ENCODE measurements around the gene SUPT20HL2.
"Not testable (repeated sequence)": the region's sequence is repeated elsewhere in the genome, so short reads cannot be mapped to it uniquely, and the experiment has no call there.

The SUPT20HL2 gene

DNA sequence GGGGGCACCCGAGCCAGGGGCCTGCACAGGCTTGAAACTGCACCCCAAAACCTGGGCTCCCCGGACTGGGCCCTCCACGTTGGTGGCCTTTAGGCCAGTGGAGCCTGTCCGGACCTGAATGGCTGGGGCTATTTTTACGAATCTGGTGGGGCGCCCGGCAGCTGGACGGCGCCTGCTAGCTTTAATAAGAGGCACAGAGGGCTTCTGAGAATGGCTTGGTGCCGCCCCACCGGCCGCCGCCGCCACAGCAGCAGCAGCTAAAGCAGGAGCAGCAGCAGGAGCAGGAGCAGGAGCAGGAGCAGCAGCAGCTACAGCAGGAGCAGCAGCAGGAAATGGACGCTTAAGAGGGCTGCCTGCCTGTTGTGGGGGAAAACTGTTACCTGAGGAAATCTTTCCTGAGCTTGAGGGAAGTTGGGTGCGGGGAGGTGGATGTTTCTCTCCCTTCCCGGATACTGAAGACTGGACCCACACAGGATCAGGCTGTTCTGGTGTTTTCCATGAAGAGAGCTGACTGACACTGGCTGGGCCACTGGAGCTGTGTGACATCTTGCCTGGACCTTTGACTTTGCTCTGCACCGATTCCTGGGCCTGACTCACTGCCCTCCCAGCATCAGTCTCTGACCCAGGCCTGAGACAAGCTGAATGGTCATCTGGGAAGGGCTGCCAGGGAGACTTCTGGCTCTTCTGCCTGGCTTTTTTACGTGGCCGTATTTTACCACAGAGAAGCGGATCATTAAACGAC is 2.2 kb downstream of the SUPT20HL2 start:
- not testable (repeated sequence) for H3K4me3 ChIP-seq (ENCODE audit: low read length); DNase-seq (ENCODE audit: low read depth, low spot score)

DNA sequence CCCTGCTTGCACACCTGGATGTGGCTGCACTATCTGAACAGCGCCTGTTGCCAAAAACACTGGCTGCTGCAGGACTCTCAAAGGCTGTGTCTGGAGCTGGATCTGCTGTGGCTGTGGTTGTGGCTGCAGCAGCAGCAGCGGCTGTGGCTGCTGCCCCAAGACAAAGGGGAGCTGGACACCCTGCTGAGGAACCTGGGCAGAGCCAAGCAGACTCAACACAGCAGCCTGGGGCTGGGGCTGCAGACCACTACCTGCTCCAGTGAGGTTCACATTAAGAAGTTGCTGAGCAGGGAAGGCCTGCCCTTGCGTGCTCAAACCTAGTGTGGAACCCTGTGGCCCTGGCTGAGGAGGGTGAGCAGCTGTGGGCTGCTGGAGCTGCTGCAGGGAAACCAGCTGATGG is 3.0 kb downstream of the SUPT20HL2 start:
- H3K4me3 ChIP-seq (ENCODE audit: low read length); DNase-seq (ENCODE audit: low read depth, low spot score): not testable (repeated sequence)

DNA sequence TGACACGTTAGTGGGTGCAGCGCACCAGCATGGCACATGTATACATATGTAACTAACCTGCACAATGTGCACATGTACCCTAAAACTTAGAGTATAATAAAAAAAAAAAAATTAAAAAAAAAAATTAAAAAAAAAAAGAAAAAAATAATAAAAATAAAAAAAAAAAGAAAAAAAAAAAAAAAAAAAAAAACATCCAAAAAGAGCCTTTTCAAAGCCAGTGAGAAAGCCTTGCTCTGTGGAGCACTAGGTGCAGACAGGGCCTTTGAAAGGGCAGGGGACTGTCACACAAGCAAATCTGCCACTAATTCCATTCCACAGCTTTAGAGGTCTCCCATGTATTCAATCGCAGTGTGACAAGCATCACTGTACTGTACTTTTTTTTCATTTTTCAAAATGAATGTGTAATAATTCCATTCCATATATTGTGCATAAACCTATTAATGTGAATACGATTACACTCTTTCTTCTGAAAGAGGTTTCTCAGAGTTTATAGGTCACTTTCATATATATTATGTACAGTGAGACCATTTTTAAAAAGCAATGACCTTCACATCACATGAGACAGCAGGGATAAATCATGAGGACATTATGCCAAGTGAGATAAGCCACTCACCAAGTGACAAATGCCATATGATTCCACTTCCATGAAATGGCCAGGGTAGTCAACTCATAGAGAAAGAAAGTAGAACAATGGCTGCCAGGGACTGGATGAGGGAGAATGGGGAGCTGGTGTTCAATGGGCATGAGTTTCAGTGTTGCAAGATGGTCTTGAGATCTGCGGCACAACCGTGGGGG is 4.1 kb downstream of the SUPT20HL2 start:
- H3K4me3 ChIP-seq (ENCODE audit: low read length); DNase-seq (ENCODE audit: low read depth, low spot score): not testable (repeated sequence)

DNA sequence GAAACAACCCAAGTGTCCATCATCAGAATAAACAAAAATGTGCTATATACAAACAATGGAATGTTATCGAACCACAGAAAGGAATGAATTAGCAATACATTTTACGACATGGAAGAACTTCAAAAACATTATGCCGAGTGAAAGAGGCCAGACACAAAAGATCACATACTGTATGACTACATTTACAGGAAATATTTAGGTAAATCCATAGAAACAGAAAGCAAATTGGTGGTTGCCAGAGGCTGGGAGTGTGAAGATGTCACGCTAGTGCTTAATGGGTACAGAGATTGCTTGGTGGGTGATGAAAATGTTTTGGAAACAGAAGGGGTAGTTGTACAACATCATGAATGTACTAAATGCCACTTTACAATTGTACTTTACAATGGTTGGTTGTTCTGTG is 5.1 kb downstream of the SUPT20HL2 start:
- not testable (repeated sequence) for DNase-seq (ENCODE audit: low read depth, low spot score); H3K4me3 ChIP-seq (ENCODE audit: low read length)

DNA sequence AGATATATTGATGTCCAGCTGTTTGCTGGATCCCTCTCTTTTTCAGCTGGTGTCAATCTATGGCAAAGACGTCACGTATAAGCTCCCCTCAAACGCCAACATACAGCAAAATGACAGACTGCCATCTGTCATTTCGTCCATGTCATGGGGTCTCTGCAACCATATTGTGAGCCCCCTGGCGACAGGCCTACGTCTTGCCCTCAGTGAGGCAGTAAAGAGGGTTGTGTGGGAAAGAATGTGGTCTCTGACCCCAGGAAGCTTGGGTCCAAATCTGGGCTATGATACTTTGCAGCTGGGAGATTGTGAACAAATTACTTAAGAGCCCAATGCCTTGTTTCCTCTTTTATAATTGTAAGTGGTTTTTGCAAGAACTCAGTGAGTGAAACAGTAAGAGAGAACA is 7.4 kb downstream of the SUPT20HL2 start:
- H3K4me3 ChIP-seq (ENCODE audit: low read length): no peak overlapping the region
- DNase-seq (ENCODE audit: low read depth, low spot score): peak; percentile 11

DNA sequence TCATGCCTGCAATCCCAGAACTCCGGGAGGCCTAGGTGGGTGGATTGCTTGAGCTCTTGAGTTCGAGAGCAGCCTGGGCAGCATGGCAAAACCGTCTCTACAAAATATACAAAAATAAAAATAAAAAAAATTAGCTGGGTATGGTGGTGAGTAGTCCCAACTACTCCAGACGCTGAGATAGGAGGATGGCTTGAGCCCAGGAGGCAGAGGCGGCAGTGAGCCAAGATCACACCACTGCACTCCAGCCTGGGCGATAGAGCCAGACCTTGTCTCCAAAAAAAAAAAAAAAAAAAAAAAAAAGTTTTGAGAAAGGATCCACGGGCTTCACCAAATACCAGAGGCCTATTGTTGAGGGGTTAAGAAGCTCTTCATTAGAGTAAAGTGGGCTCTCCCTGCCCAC is 8.0 kb downstream of the SUPT20HL2 start:
- no peak overlapping the region for H3K4me3 ChIP-seq (ENCODE audit: low read length)
- no peak for DNase-seq (ENCODE audit: low read depth, low spot score)

DNA sequence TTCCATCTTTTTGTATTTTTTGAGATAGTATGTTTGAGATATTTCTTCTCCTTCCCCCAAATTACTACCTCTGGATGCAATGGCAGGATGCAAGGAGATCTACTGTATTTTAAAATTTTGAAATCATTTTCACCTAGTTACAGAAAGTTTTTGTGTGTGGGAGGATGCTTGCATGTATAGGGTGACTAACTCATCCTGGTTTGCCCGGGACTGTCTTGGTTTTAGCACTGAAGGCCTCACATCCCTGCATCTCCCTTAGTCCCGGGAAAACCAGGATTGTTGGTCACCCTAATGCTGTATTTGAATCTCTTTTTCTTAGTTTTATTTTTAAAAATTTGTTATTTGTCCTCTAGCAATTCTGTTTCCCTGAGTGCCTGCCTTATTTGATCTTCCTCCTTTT is 12.1 kb downstream of the SUPT20HL2 start:
- no peak overlapping the region for H3K4me3 ChIP-seq (ENCODE audit: low read length)
- no peak for DNase-seq (ENCODE audit: low read depth, low spot score)

DNA sequence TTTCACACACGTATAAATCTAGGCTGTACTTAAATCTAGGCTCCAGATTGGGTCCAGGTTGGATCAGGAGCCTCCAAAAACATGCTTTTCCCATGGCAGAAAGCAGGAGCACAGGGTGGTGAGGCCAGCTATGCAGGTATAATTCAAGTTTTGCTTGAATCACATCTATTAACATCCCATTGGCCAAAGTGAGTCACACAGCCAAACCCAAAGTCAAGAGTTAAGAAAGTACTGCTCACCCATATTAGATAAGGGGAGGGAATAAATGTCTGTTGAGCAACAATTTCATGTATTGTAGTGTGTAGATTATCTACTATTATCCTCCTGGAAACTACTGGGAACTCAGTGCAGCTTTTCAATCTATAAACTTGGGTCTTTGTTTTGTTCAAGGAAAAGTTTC is 12.8 kb downstream of the SUPT20HL2 start:
- H3K4me3 ChIP-seq (ENCODE audit: low read length): no peak overlapping the region
- DNase-seq (ENCODE audit: low read depth, low spot score): no peak

DNA sequence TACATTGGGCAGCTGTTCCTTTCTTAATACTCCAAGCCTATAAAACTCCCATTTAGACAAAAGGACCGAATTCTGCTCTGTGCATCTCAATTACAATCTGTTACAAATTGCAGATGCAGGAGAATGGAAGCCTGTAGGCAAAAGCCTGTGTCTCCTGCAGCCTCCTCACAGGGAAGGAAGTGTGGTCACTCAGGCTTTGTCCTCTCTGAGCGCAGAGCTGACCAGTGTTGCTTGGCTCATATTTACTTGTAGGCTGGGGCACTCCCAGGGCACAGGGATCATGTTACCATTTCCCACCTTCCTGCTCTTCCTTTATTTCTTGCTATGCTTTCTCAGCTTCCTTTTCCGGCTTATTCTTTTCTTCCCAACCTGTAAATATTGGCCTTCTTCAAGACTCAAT is 15.7 kb downstream of the SUPT20HL2 start:
- no peak for DNase-seq (ENCODE audit: low read depth, low spot score)
- H3K4me3 ChIP-seq (ENCODE audit: low read length): no peak overlapping the region

DNA sequence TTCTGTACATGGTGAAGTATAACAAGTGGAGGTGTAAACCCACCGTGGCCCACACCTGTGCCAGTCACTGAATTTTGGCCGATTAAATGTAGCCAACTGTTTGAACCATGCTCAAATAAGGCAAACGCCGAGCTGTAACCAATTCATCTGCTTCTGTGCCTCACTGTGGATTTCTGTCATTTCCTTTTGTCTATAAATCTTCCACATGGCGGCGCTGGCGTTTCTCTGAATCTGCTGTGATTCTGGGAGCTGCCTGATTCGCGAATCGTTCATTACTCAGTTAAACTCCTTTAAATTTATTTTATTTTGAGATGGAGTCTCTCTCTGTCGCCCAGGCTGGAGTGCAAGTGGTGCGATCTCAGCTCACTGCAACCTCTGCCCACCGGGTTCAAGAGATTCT is 19.2 kb downstream of the SUPT20HL2 start:
- H3K4me3 ChIP-seq (ENCODE audit: low read length): no peak overlapping the region
- no peak for DNase-seq (ENCODE audit: low read depth, low spot score)

DNA sequence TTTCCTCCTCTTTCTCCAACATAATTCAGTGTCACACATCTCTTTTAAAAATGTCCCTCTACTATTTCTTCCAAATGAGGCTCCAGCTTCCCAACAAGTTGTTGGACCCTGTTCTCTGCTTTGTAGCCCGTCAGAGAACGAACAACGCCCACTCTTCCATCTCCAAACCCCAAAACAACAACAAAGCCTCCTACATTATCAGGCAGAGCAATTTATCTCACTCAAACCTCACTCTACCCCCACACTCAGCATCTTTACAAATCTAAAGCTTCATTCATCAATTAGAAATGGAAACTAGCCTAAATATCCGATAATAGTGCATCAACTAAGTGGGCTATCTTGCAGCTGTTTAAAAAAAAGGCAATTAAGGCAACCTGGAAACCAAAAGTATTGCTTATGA is 20.5 kb downstream of the SUPT20HL2 start:
- H3K4me3 ChIP-seq (ENCODE audit: low read length): no peak overlapping the region
- DNase-seq (ENCODE audit: low read depth, low spot score): no peak

DNA sequence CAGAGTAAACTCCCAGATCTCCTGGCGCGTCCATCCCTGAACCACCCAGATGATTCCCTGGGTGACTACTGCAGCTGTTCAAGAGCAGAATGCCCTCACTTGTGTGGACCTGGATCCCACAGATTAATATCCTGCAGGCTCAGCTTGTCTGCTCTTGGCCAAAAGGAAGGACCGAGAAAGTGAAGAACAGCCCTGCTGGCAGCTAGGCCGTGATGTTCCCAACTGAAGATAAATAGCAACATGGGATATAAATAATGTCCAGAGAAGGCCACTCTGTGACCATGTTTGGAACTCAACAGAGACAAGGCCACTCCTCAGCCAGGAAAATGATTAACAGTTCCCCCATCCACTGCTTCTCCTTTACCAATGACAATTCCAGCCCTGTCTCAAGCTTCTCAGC is 21.5 kb downstream of the SUPT20HL2 start:
- no peak for DNase-seq (ENCODE audit: low read depth, low spot score)
- no peak overlapping the region for H3K4me3 ChIP-seq (ENCODE audit: low read length)

DNA sequence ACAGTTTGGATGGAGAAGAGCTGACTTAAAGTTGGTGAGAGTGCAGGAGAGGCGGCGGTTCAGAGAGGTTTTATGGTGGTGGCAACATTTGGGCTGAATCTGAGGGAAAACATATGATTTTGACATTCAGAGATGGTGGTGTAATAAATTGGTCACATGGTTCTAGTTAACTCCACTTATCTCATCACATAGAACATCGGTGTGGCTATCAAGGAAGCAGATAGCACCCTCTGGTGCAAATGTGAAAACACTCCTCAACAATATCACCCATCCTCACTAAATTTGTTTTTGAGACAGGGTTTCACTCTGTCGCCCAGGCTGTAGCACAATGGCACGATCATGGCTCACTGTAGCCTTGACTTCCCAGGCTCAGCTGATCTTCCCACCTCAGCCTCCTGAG is 28.8 kb downstream of the SUPT20HL2 start:
- DNase-seq (ENCODE audit: low read depth, low spot score): peak; percentile 48
- H3K4me3 ChIP-seq (ENCODE audit: low read length): no peak overlapping the region

DNA sequence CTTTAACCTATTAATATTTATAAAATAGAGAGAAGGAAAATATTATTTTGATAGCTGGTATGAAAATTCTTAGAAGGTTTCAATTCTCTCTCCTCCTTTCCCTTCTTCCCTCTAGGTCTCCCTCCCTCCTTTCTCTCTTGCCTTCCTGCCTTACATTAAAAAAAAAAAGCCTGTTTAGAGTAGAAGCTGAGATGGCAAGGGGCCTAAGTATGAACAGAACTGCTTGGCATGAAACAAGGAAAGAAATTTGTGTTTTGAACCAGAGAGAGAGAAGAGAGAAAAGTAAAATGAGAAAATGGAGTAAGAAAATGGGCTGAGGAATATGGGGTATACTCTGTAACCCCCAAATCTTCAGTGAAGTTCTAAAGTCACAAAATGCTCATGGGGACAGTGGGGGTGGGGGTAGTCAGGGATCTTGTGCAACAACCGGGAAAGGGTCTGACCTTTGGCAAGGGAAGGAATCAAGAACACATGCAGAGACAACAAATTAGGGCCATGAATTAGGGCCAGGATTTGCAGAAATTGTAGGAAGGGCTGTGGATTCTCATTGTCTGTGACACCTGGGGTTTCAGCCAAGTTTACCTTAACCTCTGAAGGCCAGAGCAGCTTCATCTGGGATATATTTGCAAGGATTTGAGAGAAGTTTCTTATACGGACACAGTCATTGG is 30.6 kb downstream of the SUPT20HL2 start:
- no peak for DNase-seq (ENCODE audit: low read depth, low spot score)
- no peak overlapping the region for H3K4me3 ChIP-seq (ENCODE audit: low read length)

DNA sequence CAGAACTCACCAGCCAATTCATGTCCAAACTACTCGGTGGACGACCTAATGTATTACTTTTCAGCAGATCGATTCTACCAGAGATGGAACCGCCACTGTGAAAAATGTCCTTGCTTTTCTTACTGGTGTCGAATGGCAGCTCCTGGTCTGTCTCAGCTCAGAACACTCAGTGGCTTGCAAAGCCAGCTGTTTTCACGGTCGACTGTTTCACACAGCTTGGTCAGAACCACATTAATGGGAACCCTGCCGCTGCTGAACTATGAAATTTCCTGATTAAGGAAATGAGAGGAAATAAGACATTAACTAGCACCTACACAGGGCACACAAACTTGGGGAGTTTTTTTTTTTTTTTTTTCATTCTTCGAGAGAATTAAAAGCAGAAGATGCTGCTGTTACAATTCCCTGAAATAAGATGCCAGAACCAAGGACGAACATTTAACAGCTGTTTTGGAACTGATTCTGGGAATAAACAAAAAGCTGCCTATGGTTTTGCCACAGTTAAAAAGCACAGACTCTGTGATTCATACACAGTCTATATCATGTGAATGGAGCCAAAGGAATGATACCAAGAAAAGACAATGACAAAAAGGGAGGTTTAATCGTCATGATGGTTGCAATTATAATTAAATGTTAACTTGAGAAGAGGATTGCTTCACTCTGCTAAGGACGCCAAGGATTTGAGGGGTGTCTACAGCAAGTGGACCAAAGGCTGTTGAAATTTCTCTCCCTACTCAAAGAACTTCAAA is 31.3 kb downstream of the SUPT20HL2 start:
- DNase-seq (ENCODE audit: low read depth, low spot score): peak; percentile 23
- no peak overlapping the region for H3K4me3 ChIP-seq (ENCODE audit: low read length)

DNA sequence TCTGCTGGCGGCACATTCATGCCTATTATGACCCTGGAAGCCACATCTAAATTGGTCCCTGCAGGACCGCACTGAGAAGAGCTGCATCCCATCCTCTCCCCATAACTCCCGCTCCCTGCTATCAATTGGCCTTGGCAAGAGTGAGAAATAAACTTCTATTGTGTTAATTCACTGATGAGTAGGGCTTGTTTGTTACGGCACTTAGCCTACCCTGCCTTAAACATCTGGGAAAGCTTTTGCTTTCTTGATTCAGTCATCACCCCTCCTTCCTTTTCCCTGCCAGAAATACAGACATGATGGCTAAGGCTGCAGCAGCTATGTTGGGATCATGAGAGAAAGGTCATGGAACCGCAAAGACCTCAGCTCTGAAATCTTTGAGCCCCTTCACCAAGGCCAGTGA is 36.5 kb downstream of the SUPT20HL2 start:
- H3K4me3 ChIP-seq (ENCODE audit: low read length): no peak overlapping the region
- DNase-seq (ENCODE audit: low read depth, low spot score): no peak

DNA sequence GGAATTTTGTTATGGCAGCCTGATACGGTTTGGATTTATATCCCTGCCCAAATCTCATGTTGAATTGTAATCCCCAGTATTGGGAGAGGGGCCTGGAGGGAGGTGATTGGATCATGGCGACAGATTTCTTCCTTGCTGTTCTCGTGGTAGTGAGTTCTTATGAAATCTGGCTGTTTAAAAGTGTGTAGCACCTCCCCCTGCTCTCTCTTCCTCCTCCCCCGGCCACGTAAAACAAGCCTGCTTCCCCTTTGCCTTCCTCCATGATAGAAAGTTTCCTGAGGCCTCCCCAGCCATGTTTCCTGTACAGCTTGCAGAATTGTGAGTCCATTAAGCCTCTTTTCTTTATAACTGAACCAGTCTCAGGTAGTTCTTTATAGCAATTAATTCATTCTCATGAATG is 37.9 kb downstream of the SUPT20HL2 start:
- DNase-seq (ENCODE audit: low read depth, low spot score): no peak
- no peak overlapping the region for H3K4me3 ChIP-seq (ENCODE audit: low read length)

DNA sequence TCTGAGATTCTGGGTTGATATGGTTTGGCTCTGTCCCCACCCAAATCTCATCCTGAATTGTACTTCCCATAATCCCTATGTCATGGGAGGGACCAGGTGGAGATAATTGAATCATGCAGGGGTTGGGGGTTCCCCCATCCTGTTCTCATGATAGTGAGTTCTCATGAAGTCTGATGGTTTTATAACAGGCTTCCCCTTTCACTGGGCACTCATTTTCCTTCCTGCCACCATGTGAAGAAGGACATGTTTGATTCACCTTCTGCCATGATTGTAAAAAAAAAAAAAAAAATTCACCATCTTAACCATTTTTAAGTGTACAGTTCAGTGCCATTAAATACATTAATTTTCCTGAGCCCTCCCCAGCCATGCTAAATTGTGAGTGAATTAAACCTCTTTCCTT is 42.6 kb downstream of the SUPT20HL2 start:
- no peak overlapping the region for H3K4me3 ChIP-seq (ENCODE audit: low read length)
- no peak for DNase-seq (ENCODE audit: low read depth, low spot score)

DNA sequence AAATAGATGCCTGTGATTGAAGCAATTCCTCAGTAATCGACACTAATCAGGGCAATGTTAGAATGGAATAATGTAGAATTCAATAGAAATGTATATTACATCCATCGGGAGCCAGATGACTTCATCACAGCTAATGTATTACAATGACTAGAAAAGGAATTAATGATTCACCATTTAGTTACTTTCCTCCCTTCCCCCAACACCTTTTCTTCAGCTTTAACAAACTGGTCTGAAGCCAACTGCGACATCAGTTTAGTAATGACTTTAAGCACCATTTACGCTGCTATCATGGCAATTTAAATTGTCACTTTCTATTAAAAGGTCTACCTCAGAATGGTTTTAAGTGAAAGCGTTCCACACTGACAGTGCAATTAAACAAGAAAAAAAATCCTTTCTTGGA is 45.1 kb downstream of the SUPT20HL2 start:
- H3K4me3 ChIP-seq (ENCODE audit: low read length): no peak overlapping the region
- no peak for DNase-seq (ENCODE audit: low read depth, low spot score)

DNA sequence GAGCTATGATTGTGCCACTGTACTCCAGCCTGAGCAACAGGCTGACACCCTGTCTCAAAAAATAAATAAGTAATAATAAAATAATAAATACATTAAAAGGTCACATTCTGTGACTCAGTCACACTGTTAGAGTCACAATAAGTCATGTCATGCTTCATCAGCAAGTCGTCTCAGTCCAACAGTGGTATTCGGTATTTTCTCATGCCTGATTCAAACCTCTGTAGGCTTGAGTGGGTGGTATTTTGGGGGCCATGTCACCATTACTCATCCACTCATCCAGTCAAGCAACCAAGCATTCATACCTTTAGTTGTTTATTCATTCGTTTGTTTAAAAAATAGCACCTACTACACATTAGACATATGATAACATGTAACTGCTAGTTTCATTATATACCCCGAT is 46.9 kb downstream of the SUPT20HL2 start:
- no peak for DNase-seq (ENCODE audit: low read depth, low spot score)
- H3K4me3 ChIP-seq (ENCODE audit: low read length): no peak overlapping the region

All from Jurkat, Clone E6-1 (cell line).